ENCODE measurements around the gene RAD51C.

DNA sequence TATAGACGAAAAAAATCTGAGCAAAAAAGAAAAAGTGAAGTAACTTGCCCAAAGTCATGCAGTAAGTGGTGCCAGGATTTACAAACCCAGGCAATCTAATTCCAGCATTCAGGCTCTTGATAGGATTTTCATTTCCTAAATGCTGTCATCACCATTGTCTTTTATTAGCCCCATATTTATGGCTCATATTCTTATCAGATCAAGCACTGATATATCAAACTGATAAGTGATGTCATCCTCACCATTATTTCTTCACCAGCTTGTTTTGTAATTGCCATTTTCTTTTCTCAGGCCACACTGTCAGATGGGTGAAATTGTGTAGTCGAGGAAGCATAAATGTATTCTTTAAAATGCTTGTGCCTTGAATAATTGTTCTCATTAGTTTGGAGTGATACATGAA is 1.3 kb downstream of the RAD51C start:
- TF ChIP-seq, protein P1, sequence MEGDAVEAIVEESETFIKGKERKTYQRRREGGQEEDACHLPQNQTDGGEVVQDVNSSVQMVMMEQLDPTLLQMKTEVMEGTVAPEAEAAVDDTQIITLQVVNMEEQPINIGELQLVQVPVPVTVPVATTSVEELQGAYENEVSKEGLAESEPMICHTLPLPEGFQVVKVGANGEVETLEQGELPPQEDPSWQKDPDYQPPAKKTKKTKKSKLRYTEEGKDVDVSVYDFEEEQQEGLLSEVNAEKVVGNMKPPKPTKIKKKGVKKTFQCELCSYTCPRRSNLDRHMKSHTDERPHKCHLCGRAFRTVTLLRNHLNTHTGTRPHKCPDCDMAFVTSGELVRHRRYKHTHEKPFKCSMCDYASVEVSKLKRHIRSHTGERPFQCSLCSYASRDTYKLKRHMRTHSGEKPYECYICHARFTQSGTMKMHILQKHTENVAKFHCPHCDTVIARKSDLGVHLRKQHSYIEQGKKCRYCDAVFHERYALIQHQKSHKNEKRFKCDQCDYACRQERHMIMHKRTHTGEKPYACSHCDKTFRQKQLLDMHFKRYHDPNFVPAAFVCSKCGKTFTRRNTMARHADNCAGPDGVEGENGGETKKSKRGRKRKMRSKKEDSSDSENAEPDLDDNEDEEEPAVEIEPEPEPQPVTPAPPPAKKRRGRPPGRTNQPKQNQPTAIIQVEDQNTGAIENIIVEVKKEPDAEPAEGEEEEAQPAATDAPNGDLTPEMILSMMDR (optimal IDR thresholded peaks at IDR 0.05 in 1 of 3, IDR thresholded peaks at IDR 0.05 in 1 of 3, conservative IDR thresholded peaks at IDR 0.05 in 1 of 3; ENCODE audit: extremely low read depth in 1 of 3, insufficient read depth in 2 of 3, low read length in 3 of 3): no peak
- no peak for TF ChIP-seq EZH2 (IDR thresholded peaks at IDR 0.05; ENCODE audit: low read length)
